ENCODE results near the gene ZNF174. TPM values are rescaled to one million over a fixed set of nuclear protein-coding genes. Genes with fewer than 3 reads are reported as not detected.

The ZNF174 gene
- polyA plus RNA-seq, 2 of the 4 experiments (the other 2 are of a cell fraction): 9.5 to 15.8 TPM

- TF ChIP-seq ZSCAN20 (CRISPR knock-in tag; IDR thresholded peaks at IDR 0.05): no peak
- no peak for TF ChIP-seq MYC (IDR thresholded peaks at IDR 0.05; ENCODE audit: borderline replicate concordance, low read length)
- no peak for TF ChIP-seq CHD2 (IDR thresholded peaks at IDR 0.05; ENCODE audit: low read length, partially characterized antibody)
- TF ChIP-seq EHF (CRISPR knock-in tag; IDR thresholded peaks at IDR 0.05): no peak
- TF ChIP-seq RARB (CRISPR knock-in tag; IDR thresholded peaks at IDR 0.05): no peak
- no peak for TF ChIP-seq GATA3 (IDR thresholded peaks at IDR 0.05; ENCODE audit: borderline replicate concordance)
- TF ChIP-seq TP53 (CRISPR knock-in tag; IDR thresholded peaks at IDR 0.05): no peak
- no peak for TF ChIP-seq ZFP36 (IDR thresholded peaks at IDR 0.05; ENCODE audit: borderline replicate concordance, partially characterized antibody)
- TF ChIP-seq HEYL (CRISPR knock-in tag; IDR thresholded peaks at IDR 0.05): no peak
- TF ChIP-seq MAFK (IDR thresholded peaks at IDR 0.05; ENCODE audit: partially characterized antibody): no peak
- TF ChIP-seq NFE2L2 (conservative IDR thresholded peaks at IDR 0.05; ENCODE audit: low read length): no peak
- TF ChIP-seq CBX2 (IDR thresholded peaks at IDR 0.05; ENCODE audit: borderline replicate concordance, low read depth): no peak
- TF ChIP-seq KDM5A (IDR thresholded peaks at IDR 0.05): no peak
- no peak for TF ChIP-seq USF2 (IDR thresholded peaks at IDR 0.05)
- TF ChIP-seq BHLHE40 (IDR thresholded peaks at IDR 0.05; ENCODE audit: low read depth, low read length): no peak
- POLR2A ChIA-PET: no interaction called here
- FAIRE-seq: no peak
Observed at GRCh38 chr16:3362931-3363330, 38.1 kb upstream of the ZNF174 start.

GRCh38 chr16:3363793-3364192 lies 37.2 kb upstream of the ZNF174 start:
- Histone ChIP-seq H3K4me1 (no peaks in the 10 kb centered on the region), H3K27ac (no peak overlapping the region), H3K4me2 (no peak overlapping the region), H3K9me3 (peaks cover 71% of the 10 kb centered on the region), H3K4me3 (no peak overlapping the region)
- DNase-seq (ENCODE audit: low read depth in 1 of 2, low spot score in 1 of 2) (peak in 1 of 2 experiments; percentile 37), FAIRE-seq (no peak), ATAC-seq (no peak)
- ChIA-PET CTCF (no interaction called here), POLR2A (no interaction called here)
- WGBS (ENCODE audit: missing lambda C conversion rate): 60% methylated on average over 7 of the region's 7 CpGs
- TF ChIP-seq HOXA7 (CRISPR knock-in tag; IDR thresholded peaks at IDR 0.05) (no peak), HES2 (IDR thresholded peaks at IDR 0.05) (no peak), MYC (IDR thresholded peaks at IDR 0.05; ENCODE audit: borderline replicate concordance, low read length) (no peak)

More at GRCh38 chr16:3362931-3363330, 38.1 kb upstream of the ZNF174 start:
- no peak for ATAC-seq
- Histone ChIP-seq H3K27ac (no peak overlapping the region), H3K4me1 (no peaks in the 10 kb centered on the region), H3K4me2 (no peak overlapping the region), H3K9me3 (peaks cover 74% of the 10 kb centered on the region), H3K4me3 (no peak overlapping the region)
- DNase-seq (ENCODE audit: low read depth in 1 of 2, low spot score in 1 of 2): no peak
- CTCF ChIA-PET: no interaction called here

- Histone ChIP-seq H3K27ac (peak overlapping the region; percentile 69 to 84), H3K9me3 (peaks cover 74% of the 10 kb centered on the region), H3K4me1 (no peaks in the 10 kb centered on the region), H3K4me3 (peak overlapping the region; percentile 51), H3K4me2 (peak overlapping the region; percentile 67)
- CTCF ChIA-PET: no interaction called here
- POLR2A ChIA-PET: interaction anchor here (0.8 to 1.3 kb wide), 4 partner anchors 8 to 176 kb away, joined by 3 to 9 read pairs (median 5); partner anchors contain the start of genes ZNF174 and ZSCAN32
- ATAC-seq (peak; percentile 96 to 98), FAIRE-seq (no peak), DNase-seq (ENCODE audit: low read depth in 1 of 2, low spot score in 1 of 2) (peak; percentile 81 to 97)
- WGBS (ENCODE audit: missing lambda C conversion rate): 27% methylated on average over 42 of the region's 42 CpGs
- TF ChIP-seq JUNB (IDR thresholded peaks at IDR 0.05) (no peak), KDM5A (IDR thresholded peaks at IDR 0.05) (no peak), CEBPB (IDR thresholded peaks at IDR 0.05) (peak in 1 of 2 experiments; percentile 23; a peak in 1 of 4 replicates), HEYL (CRISPR knock-in tag; IDR thresholded peaks at IDR 0.05) (no peak), MAZ (IDR thresholded peaks at IDR 0.05; ENCODE audit: borderline replicate concordance, low read depth, low read length) (no peak), GATA3 (IDR thresholded peaks at IDR 0.05; ENCODE audit: borderline replicate concordance) (peak; percentile 22; the same call in 1 of the 2 replicates), NR3C1 (IDR thresholded peaks at IDR 0.05) (no peak), POLR2AphosphoS2 (conservative IDR thresholded peaks at IDR 0.05; ENCODE audit: low read length) (no peak), ZC3H11A (IDR thresholded peaks at IDR 0.05) (no peak), MYC (IDR thresholded peaks at IDR 0.05; ENCODE audit: borderline replicate concordance, low read length) (no peak), EHF (CRISPR knock-in tag; IDR thresholded peaks at IDR 0.05) (0 out of 2 replicates have a peak, but pooled peaks have one; percentile 37), RAD21 (conservative IDR thresholded peaks at IDR 0.05 in 1 of 2, IDR thresholded peaks at IDR 0.05 in 1 of 2) (no peak), CBX2 (IDR thresholded peaks at IDR 0.05; ENCODE audit: borderline replicate concordance, low read depth) (no peak), E2F6 (IDR thresholded peaks at IDR 0.05; ENCODE audit: borderline replicate concordance, low read depth) (peak; percentile 73), HES2 (IDR thresholded peaks at IDR 0.05) (no peak), FOSB (CRISPR knock-in tag; IDR thresholded peaks at IDR 0.05) (no peak), HOXB13 (CRISPR knock-in tag; IDR thresholded peaks at IDR 0.05; ENCODE audit: low read depth) (0 out of 2 replicates have a peak, but pooled peaks have one; percentile 18), ZFP36 (IDR thresholded peaks at IDR 0.05; ENCODE audit: borderline replicate concordance, partially characterized antibody) (no peak), EP300 (IDR thresholded peaks at IDR 0.05) (no peak), HDAC2 (IDR thresholded peaks at IDR 0.05) (no peak)
Observed at GRCh38 chr16:3364774-3365427, 36.1 kb upstream of the ZNF174 start.
